ENCODE results near the gene ATP5MC3.
A peak's percentile ranks its signal among the peaks of the same experiment; 100 is the strongest.
"Not testable (repeated sequence)": the region's sequence is repeated elsewhere in the genome, so short reads cannot be mapped to it uniquely, and the experiment has no call there.

The ATP5MC3 gene

GRCh38 chr2:175181104-175181876 lies at the start of gene ATP5MC3:
Gene ATP5MC3 (minus strand): TSS chr2:175181710. CDS start chr2:175181393, 317 bp downstream.
- H3K4me1 ChIP-seq (ENCODE audit: insufficient read depth, low read length), result peaks cover 3% of the 10 kb centered on the region; the same call in 1 of the 2 replicates
- peaks cover 12% of the 10 kb centered on the region; the same call in 1 of the 2 replicates for H3K36me3 ChIP-seq (ENCODE audit: insufficient read depth, low read length)
- peak within 1 kb of the TSS; percentile 92 for H3K9ac ChIP-seq (ENCODE audit: low read depth, low read length)
- no peaks in the 10 kb centered on the region for H3K9me3 ChIP-seq (ENCODE audit: control insufficient read depth, insufficient read depth, low read length)

- H3K36me3 ChIP-seq (ENCODE audit: insufficient read depth, low read length); H3K9me3 ChIP-seq (ENCODE audit: control insufficient read depth, insufficient read depth, low read length); H3K9ac ChIP-seq (ENCODE audit: low read depth, low read length); H3K4me1 ChIP-seq (ENCODE audit: insufficient read depth, low read length): not testable (repeated sequence)
These were observed 47.1 kb upstream of the ATP5MC3 start for GRCh38 chr2:175228601-175229000.

GRCh38 chr2:175228179-175228578 lies 46.7 kb upstream of the ATP5MC3 start:
- Histone ChIP-seq H3K9me3 (ENCODE audit: control insufficient read depth, insufficient read depth, low read length) (no peaks in the 10 kb centered on the region), H3K4me1 (ENCODE audit: insufficient read depth, low read length) (no peaks in the 10 kb centered on the region), H3K9ac (ENCODE audit: low read depth, low read length) (no peak overlapping the region), H3K36me3 (ENCODE audit: insufficient read depth, low read length) (no peaks in the 10 kb centered on the region)

- Histone ChIP-seq H3K9ac (ENCODE audit: low read depth, low read length) (no peak overlapping the region), H3K36me3 (ENCODE audit: insufficient read depth, low read length) (no peaks in the 10 kb centered on the region), H3K9me3 (ENCODE audit: control insufficient read depth, insufficient read depth, low read length) (no peaks in the 10 kb centered on the region), H3K4me1 (ENCODE audit: insufficient read depth, low read length) (no peaks in the 10 kb centered on the region)
These were observed 45.9 kb upstream of the ATP5MC3 start for GRCh38 chr2:175227393-175227792.

- Histone ChIP-seq H3K36me3 (ENCODE audit: insufficient read depth, low read length) (no peaks in the 10 kb centered on the region), H3K9ac (ENCODE audit: low read depth, low read length) (no peak overlapping the region), H3K9me3 (ENCODE audit: control insufficient read depth, insufficient read depth, low read length) (no peaks in the 10 kb centered on the region), H3K4me1 (ENCODE audit: insufficient read depth, low read length) (no peaks in the 10 kb centered on the region)
These were observed 38.6 kb upstream of the ATP5MC3 start for GRCh38 chr2:175220075-175220474.

GRCh38 chr2:175218551-175218950 lies 37.0 kb upstream of the ATP5MC3 start:
- H3K4me1 ChIP-seq (ENCODE audit: insufficient read depth, low read length), result no peaks in the 10 kb centered on the region
- no peaks in the 10 kb centered on the region for H3K36me3 ChIP-seq (ENCODE audit: insufficient read depth, low read length)
- H3K9ac ChIP-seq (ENCODE audit: low read depth, low read length), result no peak overlapping the region
- no peaks in the 10 kb centered on the region for H3K9me3 ChIP-seq (ENCODE audit: control insufficient read depth, insufficient read depth, low read length)

GRCh38 chr2:175207741-175208438 lies 26.4 kb upstream of the ATP5MC3 start:
- no peaks in the 10 kb centered on the region for H3K4me1 ChIP-seq (ENCODE audit: insufficient read depth, low read length)
- H3K36me3 ChIP-seq (ENCODE audit: insufficient read depth, low read length), result no peaks in the 10 kb centered on the region
- H3K9me3 ChIP-seq (ENCODE audit: control insufficient read depth, insufficient read depth, low read length), result no peaks in the 10 kb centered on the region
- H3K9ac ChIP-seq (ENCODE audit: low read depth, low read length), result no peak overlapping the region

GRCh38 chr2:175206866-175207265 lies 25.4 kb upstream of the ATP5MC3 start:
- Histone ChIP-seq H3K9me3 (ENCODE audit: control insufficient read depth, insufficient read depth, low read length) (no peaks in the 10 kb centered on the region), H3K9ac (ENCODE audit: low read depth, low read length) (no peak overlapping the region), H3K4me1 (ENCODE audit: insufficient read depth, low read length) (no peaks in the 10 kb centered on the region), H3K36me3 (ENCODE audit: insufficient read depth, low read length) (no peaks in the 10 kb centered on the region)

- H3K36me3 ChIP-seq (ENCODE audit: insufficient read depth, low read length), result no peaks in the 10 kb centered on the region
- no peaks in the 10 kb centered on the region for H3K4me1 ChIP-seq (ENCODE audit: insufficient read depth, low read length)
- no peaks in the 10 kb centered on the region for H3K9me3 ChIP-seq (ENCODE audit: control insufficient read depth, insufficient read depth, low read length)
- no peak overlapping the region for H3K9ac ChIP-seq (ENCODE audit: low read depth, low read length)
These were observed 24.0 kb upstream of the ATP5MC3 start for GRCh38 chr2:175205523-175205922.

- Histone ChIP-seq H3K4me1 (ENCODE audit: insufficient read depth, low read length) (no peaks in the 10 kb centered on the region), H3K9me3 (ENCODE audit: control insufficient read depth, insufficient read depth, low read length) (no peaks in the 10 kb centered on the region), H3K36me3 (ENCODE audit: insufficient read depth, low read length) (no peaks in the 10 kb centered on the region), H3K9ac (ENCODE audit: low read depth, low read length) (no peak overlapping the region)
These were observed 22.3 kb upstream of the ATP5MC3 start for GRCh38 chr2:175203621-175204496.

- Histone ChIP-seq H3K9me3 (ENCODE audit: control insufficient read depth, insufficient read depth, low read length) (no peaks in the 10 kb centered on the region), H3K4me1 (ENCODE audit: insufficient read depth, low read length) (no peaks in the 10 kb centered on the region), H3K9ac (ENCODE audit: low read depth, low read length) (no peak overlapping the region), H3K36me3 (ENCODE audit: insufficient read depth, low read length) (no peaks in the 10 kb centered on the region)
These were observed 13.5 kb upstream of the ATP5MC3 start for GRCh38 chr2:175195012-175195411.

GRCh38 chr2:175188761-175189160 lies 7.3 kb upstream of the ATP5MC3 start:
- Histone ChIP-seq H3K9ac (ENCODE audit: low read depth, low read length) (no peak overlapping the region), H3K9me3 (ENCODE audit: control insufficient read depth, insufficient read depth, low read length) (no peaks in the 10 kb centered on the region), H3K4me1 (ENCODE audit: insufficient read depth, low read length) (0 out of 2 replicates have a peak, but pooled peaks cover 2% of the 10 kb centered on the region), H3K36me3 (ENCODE audit: insufficient read depth, low read length) (no peaks in the 10 kb centered on the region)

GRCh38 chr2:175187378-175187777 lies 5.9 kb upstream of the ATP5MC3 start:
- no peaks in the 10 kb centered on the region for H3K36me3 ChIP-seq (ENCODE audit: insufficient read depth, low read length)
- H3K9ac ChIP-seq (ENCODE audit: low read depth, low read length), result no peak overlapping the region
- H3K4me1 ChIP-seq (ENCODE audit: insufficient read depth, low read length), result 0 out of 2 replicates have a peak, but pooled peaks cover 2% of the 10 kb centered on the region
- no peaks in the 10 kb centered on the region for H3K9me3 ChIP-seq (ENCODE audit: control insufficient read depth, insufficient read depth, low read length)

GRCh38 chr2:175183674-175184073 lies 2.2 kb upstream of the ATP5MC3 start:
- H3K9ac ChIP-seq (ENCODE audit: low read depth, low read length), result no peak overlapping the region
- no peaks in the 10 kb centered on the region for H3K9me3 ChIP-seq (ENCODE audit: control insufficient read depth, insufficient read depth, low read length)
- peaks cover 8% of the 10 kb centered on the region; the same call in 1 of the 2 replicates for H3K36me3 ChIP-seq (ENCODE audit: insufficient read depth, low read length)
- peaks cover 5% of the 10 kb centered on the region; the same call in 1 of the 2 replicates for H3K4me1 ChIP-seq (ENCODE audit: insufficient read depth, low read length)
